ENCODE data around the gene RGS3.
"Not testable (repeated sequence)": the region's sequence is repeated elsewhere in the genome, so short reads cannot be mapped to it uniquely, and the experiment has no call there.

RGS3 gene

GRCh38 chr9:113635586-113635985 lies 172.1 kb downstream of the RGS3 start:
- Mint-ChIP-seq H3K9me3 (no peaks in the 10 kb centered on the region), H3K27ac (no peak overlapping the region), H3K4me1 (ENCODE audit: low read depth) (peaks cover 24% of the 10 kb centered on the region), H3K27me3 (peaks cover 34% of the 10 kb centered on the region), H3K4me3 (no peak overlapping the region), H3K36me3 (ENCODE audit: low read depth) (no peaks in the 10 kb centered on the region)
- intact Hi-C loops (cut with micrococcal nuclease) = no loop called here

- H3K36me3 Mint-ChIP-seq (ENCODE audit: low read depth) = no peaks in the 10 kb centered on the region
- peaks cover 34% of the 10 kb centered on the region for H3K27me3 Mint-ChIP-seq
- no peaks in the 10 kb centered on the region for H3K9me3 Mint-ChIP-seq
- intact Hi-C loops (cut with micrococcal nuclease) = no loop called here
- H3K4me3 Mint-ChIP-seq = no peak overlapping the region
- H3K4me1 Mint-ChIP-seq (ENCODE audit: low read depth) = peaks cover 24% of the 10 kb centered on the region
- H3K27ac Mint-ChIP-seq = no peak overlapping the region
These were observed 172.6 kb downstream of the RGS3 start for GRCh38 chr9:113636165-113636564.

GRCh38 chr9:113636693-113637092 lies 173.2 kb downstream of the RGS3 start:
- peaks cover 24% of the 10 kb centered on the region for H3K4me1 Mint-ChIP-seq (ENCODE audit: low read depth)
- no peak overlapping the region for H3K4me3 Mint-ChIP-seq
- H3K9me3 Mint-ChIP-seq = no peaks in the 10 kb centered on the region
- peaks cover 32% of the 10 kb centered on the region for H3K27me3 Mint-ChIP-seq
- H3K27ac Mint-ChIP-seq = no peak overlapping the region
- intact Hi-C loops (cut with micrococcal nuclease) = no loop called here
- no peaks in the 10 kb centered on the region for H3K36me3 Mint-ChIP-seq (ENCODE audit: low read depth)

GRCh38 chr9:113638490-113638889 lies 175.0 kb downstream of the RGS3 start:
- H3K4me1 Mint-ChIP-seq (ENCODE audit: low read depth) = peaks cover 12% of the 10 kb centered on the region
- no peak overlapping the region for H3K27ac Mint-ChIP-seq
- H3K9me3 Mint-ChIP-seq = no peaks in the 10 kb centered on the region
- H3K36me3 Mint-ChIP-seq (ENCODE audit: low read depth) = no peaks in the 10 kb centered on the region
- H3K27me3 Mint-ChIP-seq = peaks cover 17% of the 10 kb centered on the region
- no peak overlapping the region for H3K4me3 Mint-ChIP-seq
- intact Hi-C loops (cut with micrococcal nuclease) = no loop called here

- Mint-ChIP-seq H3K9me3 (no peaks in the 10 kb centered on the region), H3K4me3 (no peak overlapping the region), H3K36me3 (ENCODE audit: low read depth) (no peaks in the 10 kb centered on the region), H3K27ac (no peak overlapping the region), H3K4me1 (ENCODE audit: low read depth) (peaks cover 14% of the 10 kb centered on the region), H3K27me3 (peaks cover 14% of the 10 kb centered on the region)
- intact Hi-C loops (cut with micrococcal nuclease) = no loop called here
These were observed 175.4 kb downstream of the RGS3 start for GRCh38 chr9:113638897-113639296.

- H3K4me1 Mint-ChIP-seq (ENCODE audit: low read depth) = peaks cover 13% of the 10 kb centered on the region
- H3K4me3 Mint-ChIP-seq; H3K27ac Mint-ChIP-seq; H3K9me3 Mint-ChIP-seq; intact Hi-C loops (cut with micrococcal nuclease); H3K36me3 Mint-ChIP-seq (ENCODE audit: low read depth): not testable (repeated sequence)
- H3K27me3 Mint-ChIP-seq = peaks cover 11% of the 10 kb centered on the region
These were observed 176.0 kb downstream of the RGS3 start for GRCh38 chr9:113639411-113639970.

- Mint-ChIP-seq H3K4me3 (no peak overlapping the region), H3K27me3 (peaks cover 9% of the 10 kb centered on the region), H3K4me1 (ENCODE audit: low read depth) (peaks cover 6% of the 10 kb centered on the region), H3K36me3 (ENCODE audit: low read depth) (no peaks in the 10 kb centered on the region), H3K9me3 (no peaks in the 10 kb centered on the region), H3K27ac (no peak overlapping the region)
- intact Hi-C loops (cut with micrococcal nuclease) = no loop called here
These were observed 176.9 kb downstream of the RGS3 start for GRCh38 chr9:113640418-113640817.

GRCh38 chr9:113641100-113641885 lies 177.8 kb downstream of the RGS3 start:
- H3K27me3 Mint-ChIP-seq = peaks cover 12% of the 10 kb centered on the region
- H3K9me3 Mint-ChIP-seq = no peaks in the 10 kb centered on the region
- H3K27ac Mint-ChIP-seq = no peak overlapping the region
- intact Hi-C loops (cut with micrococcal nuclease) = no loop called here
- H3K4me1 Mint-ChIP-seq (ENCODE audit: low read depth) = peaks cover 6% of the 10 kb centered on the region
- no peak overlapping the region for H3K4me3 Mint-ChIP-seq
- no peaks in the 10 kb centered on the region for H3K36me3 Mint-ChIP-seq (ENCODE audit: low read depth)

GRCh38 chr9:113644321-113644720 lies 180.8 kb downstream of the RGS3 start:
- H3K4me1 Mint-ChIP-seq (ENCODE audit: low read depth) = peaks cover 6% of the 10 kb centered on the region
- H3K27me3 Mint-ChIP-seq = peaks cover 8% of the 10 kb centered on the region
- no peak overlapping the region for H3K27ac Mint-ChIP-seq
- H3K36me3 Mint-ChIP-seq (ENCODE audit: low read depth) = no peaks in the 10 kb centered on the region
- H3K9me3 Mint-ChIP-seq = no peaks in the 10 kb centered on the region
- no peak overlapping the region for H3K4me3 Mint-ChIP-seq
- intact Hi-C loops (cut with micrococcal nuclease) = no loop called here

GRCh38 chr9:113645227-113645977 lies 181.9 kb downstream of the RGS3 start:
- peaks cover 6% of the 10 kb centered on the region for H3K4me1 Mint-ChIP-seq (ENCODE audit: low read depth)

GRCh38 chr9:113645978-113646253 lies 182.4 kb downstream of the RGS3 start:
- H3K27ac Mint-ChIP-seq = no peak overlapping the region
- intact Hi-C loops (cut with micrococcal nuclease) = no loop called here
- no peak overlapping the region for H3K4me3 Mint-ChIP-seq
- H3K9me3 Mint-ChIP-seq = no peaks in the 10 kb centered on the region
- peaks cover 6% of the 10 kb centered on the region for H3K4me1 Mint-ChIP-seq (ENCODE audit: low read depth)
- no peaks in the 10 kb centered on the region for H3K36me3 Mint-ChIP-seq (ENCODE audit: low read depth)
- H3K27me3 Mint-ChIP-seq = peaks cover 8% of the 10 kb centered on the region

More at GRCh38 chr9:113645227-113645977, 181.9 kb downstream of the RGS3 start:
- H3K9me3 Mint-ChIP-seq = no peaks in the 10 kb centered on the region
- peaks cover 8% of the 10 kb centered on the region for H3K27me3 Mint-ChIP-seq
- no peak overlapping the region for H3K4me3 Mint-ChIP-seq
- intact Hi-C loops (cut with micrococcal nuclease) = no loop called here
- no peak overlapping the region for H3K27ac Mint-ChIP-seq
- H3K36me3 Mint-ChIP-seq (ENCODE audit: low read depth) = no peaks in the 10 kb centered on the region

GRCh38 chr9:113646491-113646890 lies 183.0 kb downstream of the RGS3 start:
- Mint-ChIP-seq H3K36me3 (ENCODE audit: low read depth) (no peaks in the 10 kb centered on the region), H3K27ac (peak overlapping the region; percentile 26), H3K27me3 (peaks cover 8% of the 10 kb centered on the region), H3K4me3 (no peak overlapping the region), H3K4me1 (ENCODE audit: low read depth) (peaks cover 6% of the 10 kb centered on the region), H3K9me3 (no peaks in the 10 kb centered on the region)
- intact Hi-C loops (cut with micrococcal nuclease) = no loop called here

Data from dendritic cell treated with granulocyte-macrophage colony-stimulating factor and Interleukin-4, amounts not matched to agents 40 ng/mL and 50 ng/mL, for 4 days (primary cell).